Endothelial cell (in vitro differentiated cells): ENCODE measurements around the gene CFAP53. TPM values are rescaled to one million over a fixed set of nuclear protein-coding genes. Genes with fewer than 3 reads are reported as not detected.

Source experiments
- DNase-seq: peaks from one replicate; pipeline ENCODE4 v3.0.0; 2021; ENCODE audit warnings: low spot score
- H3K27ac Mint-ChIP-seq: one replicate; pipeline ENCODE4 v1.8.0; 2021; ENCODE audit warnings: mixed read lengths, inconsistent platforms; ENCODE audit not compliant: unreplicated experiment
- H3K27me3 Mint-ChIP-seq: one replicate; pipeline ENCODE4 v1.8.0; 2021; ENCODE audit warnings: mild to moderate bottlenecking, moderate library complexity, mixed read lengths, inconsistent platforms; ENCODE audit not compliant: unreplicated experiment
- H3K36me3 Mint-ChIP-seq: one replicate; pipeline ENCODE4 v1.8.0; 2021; ENCODE audit warnings: mild to moderate bottlenecking, low read depth, mixed read lengths, inconsistent platforms; ENCODE audit not compliant: unreplicated experiment
- H3K4me1 Mint-ChIP-seq: one replicate; pipeline ENCODE4 v1.8.0; 2021; ENCODE audit warnings: mild to moderate bottlenecking, mixed read lengths, inconsistent platforms; ENCODE audit not compliant: unreplicated experiment
- H3K4me3 Mint-ChIP-seq: one replicate; pipeline ENCODE4 v1.8.0; 2021; ENCODE audit warnings: mild to moderate bottlenecking, mixed read lengths, inconsistent platforms; ENCODE audit not compliant: unreplicated experiment
- H3K9me3 Mint-ChIP-seq: one replicate; pipeline ENCODE4 v1.8.0; 2021; ENCODE audit warnings: mixed read lengths, inconsistent platforms; ENCODE audit not compliant: unreplicated experiment
- CTCF ChIP-seq: fragments of 200-600 bp; sonication (generic); IDR thresholded peaks from one replicate; pipeline ENCODE4 v1.5.0; 2021; ENCODE audit warnings: antibody characterized with exemption; ENCODE audit not compliant: unreplicated experiment
- total RNA-seq: library from RNA; stranded (reverse); fragmentation: NEBNext Ultra II Directional; extraction: Animal tissue kit (Norgen Biotek cat#: 25700); gene quantifications from one replicate; pipeline ENCODE4 v1.2.1, GENCODE V29; 2021; ENCODE audit not compliant: unreplicated experiment

Gene CFAP53
- total RNA-seq, 1 donor from 2014 or later: 0.56 TPM

- Mint-ChIP-seq H3K36me3 (no peaks in the 10 kb centered on the region), H3K4me1 (no peaks in the 10 kb centered on the region), H3K9me3 (no peaks in the 10 kb centered on the region), H3K4me3 (no peak overlapping the region), H3K27me3 (peaks cover 12% of the 10 kb centered on the region), H3K27ac (no peak overlapping the region)
- DNase-seq: no peak
- TF ChIP-seq CTCF: no peak
These were observed 66.9 kb downstream of the CFAP53 start for GRCh38 chr18:50199346-50199855.

- Mint-ChIP-seq H3K36me3 (no peaks in the 10 kb centered on the region), H3K27ac (no peak overlapping the region), H3K27me3 (peaks cover 18% of the 10 kb centered on the region), H3K9me3 (no peaks in the 10 kb centered on the region), H3K4me1 (peaks cover 4% of the 10 kb centered on the region), H3K4me3 (no peak overlapping the region)
- TF ChIP-seq CTCF: no peak
- DNase-seq: no peak
These were observed 70.0 kb downstream of the CFAP53 start for GRCh38 chr18:50196261-50196660.

GRCh38 chr18:50195689-50196088 lies 70.6 kb downstream of the CFAP53 start:
- DNase-seq: no peak
- H3K27ac Mint-ChIP-seq: no peak overlapping the region
- no peaks in the 10 kb centered on the region for H3K36me3 Mint-ChIP-seq
- H3K4me3 Mint-ChIP-seq: peak overlapping the region; percentile 12
- H3K4me1 Mint-ChIP-seq: peaks cover 4% of the 10 kb centered on the region
- no peak for TF ChIP-seq CTCF
- peaks cover 18% of the 10 kb centered on the region for H3K27me3 Mint-ChIP-seq
- no peaks in the 10 kb centered on the region for H3K9me3 Mint-ChIP-seq

- no peak within 1 kb of the TSS for H3K27ac Mint-ChIP-seq
- peak; percentile 55 for DNase-seq
- H3K27me3 Mint-ChIP-seq: peaks cover 18% of the 10 kb centered on the region
- H3K4me3 Mint-ChIP-seq: peak within 1 kb of the TSS; percentile 86
- H3K9me3 Mint-ChIP-seq: no peaks in the 10 kb centered on the region
- peak; percentile 50 for TF ChIP-seq CTCF
- peaks cover 4% of the 10 kb centered on the region for H3K4me1 Mint-ChIP-seq
- H3K36me3 Mint-ChIP-seq: no peaks in the 10 kb centered on the region
These were observed 71.4 kb downstream of the CFAP53 start, which contains the start of gene MYO5B for GRCh38 chr18:50194631-50195532. MYO5B (minus strand) TSS chr18:50195147; CDS start chr18:50194793, 354 bp downstream.
